ENCODE measurements around the gene GBP2.

GRCh38 chr1:89098857-89099256, 27.1 kb downstream of the GBP2 start:
- TF ChIP-seq, protein P1, sequence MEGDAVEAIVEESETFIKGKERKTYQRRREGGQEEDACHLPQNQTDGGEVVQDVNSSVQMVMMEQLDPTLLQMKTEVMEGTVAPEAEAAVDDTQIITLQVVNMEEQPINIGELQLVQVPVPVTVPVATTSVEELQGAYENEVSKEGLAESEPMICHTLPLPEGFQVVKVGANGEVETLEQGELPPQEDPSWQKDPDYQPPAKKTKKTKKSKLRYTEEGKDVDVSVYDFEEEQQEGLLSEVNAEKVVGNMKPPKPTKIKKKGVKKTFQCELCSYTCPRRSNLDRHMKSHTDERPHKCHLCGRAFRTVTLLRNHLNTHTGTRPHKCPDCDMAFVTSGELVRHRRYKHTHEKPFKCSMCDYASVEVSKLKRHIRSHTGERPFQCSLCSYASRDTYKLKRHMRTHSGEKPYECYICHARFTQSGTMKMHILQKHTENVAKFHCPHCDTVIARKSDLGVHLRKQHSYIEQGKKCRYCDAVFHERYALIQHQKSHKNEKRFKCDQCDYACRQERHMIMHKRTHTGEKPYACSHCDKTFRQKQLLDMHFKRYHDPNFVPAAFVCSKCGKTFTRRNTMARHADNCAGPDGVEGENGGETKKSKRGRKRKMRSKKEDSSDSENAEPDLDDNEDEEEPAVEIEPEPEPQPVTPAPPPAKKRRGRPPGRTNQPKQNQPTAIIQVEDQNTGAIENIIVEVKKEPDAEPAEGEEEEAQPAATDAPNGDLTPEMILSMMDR (conservative IDR thresholded peaks at IDR 0.05; ENCODE audit: low read depth, low read length): no peak
- TF ChIP-seq FOS (IDR thresholded peaks at IDR 0.05; ENCODE audit: low read depth, low read length) (no peak), RCOR1 (IDR thresholded peaks at IDR 0.05; ENCODE audit: insufficient replicate concordance, low read length) (no peak), USF2 (IDR thresholded peaks at IDR 0.05; ENCODE audit: low read depth, low read length) (no peak), MAZ (IDR thresholded peaks at IDR 0.05; ENCODE audit: borderline replicate concordance, low read depth, low read length) (no peak)

Measured in IMR-90 (cell line).